Stimulated activated CD8-positive, alpha-beta memory T cell treated with anti-CD3 and anti-CD28 coated beads, Interleukin-12 subunit alpha, Interleukin-12 subunit beta, amount 100 ng/mL, for 24 hours (primary cell): ENCODE data around the gene ATF6B.
"Not testable (repeated sequence)": the region's sequence is repeated elsewhere in the genome, so short reads cannot be mapped to it uniquely, and the experiment has no call there.

Experiments
- DNase-seq: peaks from one replicate; pipeline ENCODE4 v3.0.0-alpha.2; 2020; ENCODE audit errors: extremely low read depth

ATF6B gene

DNA sequence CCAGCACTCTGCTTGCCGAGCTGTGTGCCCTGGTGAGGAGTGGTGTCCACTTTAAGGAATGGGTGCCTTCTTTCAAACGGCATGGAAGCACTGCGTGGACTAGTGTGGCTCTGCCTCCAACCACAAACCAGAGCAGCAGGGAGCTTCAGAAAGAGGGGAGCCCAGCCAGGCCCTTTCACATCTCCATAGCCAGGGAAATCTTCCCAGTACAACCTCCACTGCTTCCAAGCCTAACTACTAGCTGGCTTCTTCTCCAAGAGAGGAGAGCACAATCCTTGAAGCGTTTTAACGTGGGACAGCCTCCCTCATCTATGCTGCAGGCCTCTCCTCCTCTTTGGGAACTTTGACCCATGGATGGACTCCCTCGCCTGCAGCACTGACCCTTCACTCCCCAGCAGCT lies 45.6 kb downstream of the ATF6B start:
- no peak for DNase-seq

DNA sequence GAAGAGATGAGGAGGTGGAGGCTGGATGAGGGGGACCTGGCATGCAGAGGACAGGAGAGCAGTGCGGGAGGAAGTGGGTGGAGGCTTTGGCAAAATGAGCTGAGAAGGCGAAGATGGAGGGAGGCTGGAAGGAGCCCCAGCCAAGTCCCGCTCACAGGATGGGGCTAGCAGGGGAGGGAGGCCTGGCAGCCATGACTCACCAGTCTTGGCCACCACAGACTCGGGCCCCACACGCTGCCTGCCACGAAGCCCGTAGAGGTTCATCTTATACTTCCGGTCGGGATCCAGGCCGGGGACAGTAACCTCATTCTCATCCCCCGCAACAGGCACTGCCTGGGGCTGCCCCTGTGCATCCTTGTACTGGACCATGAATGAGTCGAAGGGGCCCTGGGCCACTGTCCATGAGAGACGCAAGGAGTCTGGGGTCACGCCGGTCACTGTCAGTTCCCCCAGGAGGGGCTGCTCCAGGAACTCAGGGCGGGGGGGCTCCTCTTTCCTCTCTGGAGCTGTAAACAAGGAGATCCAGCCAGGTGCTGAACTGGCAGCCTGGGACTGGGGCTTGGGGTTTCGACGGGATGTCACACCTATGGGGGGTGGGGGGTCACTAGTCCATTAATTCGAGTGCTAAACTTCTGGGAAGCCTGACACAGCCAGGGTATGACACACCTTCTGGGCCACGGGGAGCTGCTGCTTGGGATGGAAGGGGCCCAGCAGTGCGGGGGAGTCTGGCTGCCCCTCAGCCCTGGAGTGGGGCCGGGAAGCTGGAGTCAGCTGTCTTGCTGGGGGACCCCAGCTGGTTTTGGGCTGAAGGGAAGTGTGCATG lies 46.7 kb downstream of the ATF6B start:
- no peak for DNase-seq

DNA sequence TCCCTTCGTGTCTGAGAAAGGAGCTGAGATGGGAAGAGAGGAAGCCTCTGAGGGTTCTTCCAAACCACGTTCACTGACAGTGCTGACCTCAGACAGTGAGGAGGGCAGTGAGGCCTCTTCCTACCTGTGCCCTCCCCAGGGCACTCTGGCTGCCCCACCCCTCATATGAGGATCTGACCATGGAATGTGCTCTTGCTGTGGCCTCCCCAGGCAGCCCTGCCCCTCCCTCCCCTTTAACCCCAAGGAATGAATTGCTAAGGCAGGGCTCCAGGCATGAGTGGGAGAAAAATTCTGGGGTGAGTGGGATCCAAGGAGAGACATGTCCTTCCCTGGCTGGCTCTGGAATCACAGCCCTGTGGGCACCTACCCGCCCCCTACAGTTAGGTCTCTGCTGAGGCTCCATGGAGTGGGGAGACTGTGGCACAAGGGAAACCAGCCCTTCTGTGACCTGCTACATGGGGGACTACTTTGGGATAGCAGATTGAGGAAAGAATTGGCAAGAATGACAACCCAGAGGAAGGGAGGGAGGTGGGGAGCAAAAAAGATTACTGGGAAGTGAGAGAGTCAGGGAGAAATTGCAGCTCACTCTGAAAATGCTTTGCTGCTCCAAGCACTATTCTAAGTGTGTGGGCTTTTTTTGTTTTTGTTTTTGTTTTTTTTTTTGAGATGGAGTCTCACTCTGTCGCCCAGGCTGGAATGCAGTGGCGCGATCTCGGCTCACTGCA lies 48.3 kb downstream of the ATF6B start:
- no peak for DNase-seq

DNA sequence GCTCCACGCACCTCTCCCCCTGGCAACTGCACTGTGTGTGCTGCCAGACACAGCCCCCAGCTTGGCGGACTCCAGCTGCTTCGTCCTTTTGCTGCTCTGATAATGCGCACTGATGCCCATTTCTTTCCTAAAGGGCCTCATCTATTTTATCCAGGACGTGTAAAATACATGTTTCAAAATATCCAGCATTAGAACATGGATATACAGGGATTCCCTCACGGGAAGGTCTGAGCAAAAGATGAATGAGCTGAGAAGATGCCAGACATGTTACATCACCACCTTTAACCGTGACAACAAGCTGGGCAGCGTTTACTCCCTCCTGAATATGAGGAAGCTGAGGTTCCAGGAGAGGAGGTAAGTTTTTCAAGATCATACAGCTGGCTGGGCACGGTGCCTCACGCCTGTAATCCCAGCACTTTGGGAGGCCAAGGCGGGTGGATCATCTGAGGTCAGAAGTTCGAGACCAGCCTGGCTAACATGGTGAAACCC lies 51.7 kb downstream of the ATF6B start:
- DNase-seq: no peak

DNA sequence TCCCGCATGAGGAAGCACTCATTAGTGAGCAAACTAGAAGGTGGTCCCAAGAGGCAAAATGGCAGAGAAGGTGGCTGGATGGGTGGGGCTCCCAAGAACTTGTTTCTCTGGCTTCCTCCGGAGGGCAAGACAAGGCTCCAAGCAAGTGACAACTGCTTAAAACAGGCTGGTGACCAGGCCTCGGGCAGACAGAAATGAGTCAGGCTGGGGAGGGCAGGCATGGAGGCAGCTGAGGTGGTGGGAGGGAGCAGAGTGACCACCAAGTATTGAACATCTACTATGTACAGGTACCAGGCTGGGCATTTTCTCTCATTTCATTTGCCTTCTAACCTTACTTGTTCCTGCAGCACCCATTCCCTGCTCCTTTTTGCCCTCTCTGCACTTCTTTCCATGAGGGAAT lies 52.3 kb downstream of the ATF6B start:
- DNase-seq: no peak

DNA sequence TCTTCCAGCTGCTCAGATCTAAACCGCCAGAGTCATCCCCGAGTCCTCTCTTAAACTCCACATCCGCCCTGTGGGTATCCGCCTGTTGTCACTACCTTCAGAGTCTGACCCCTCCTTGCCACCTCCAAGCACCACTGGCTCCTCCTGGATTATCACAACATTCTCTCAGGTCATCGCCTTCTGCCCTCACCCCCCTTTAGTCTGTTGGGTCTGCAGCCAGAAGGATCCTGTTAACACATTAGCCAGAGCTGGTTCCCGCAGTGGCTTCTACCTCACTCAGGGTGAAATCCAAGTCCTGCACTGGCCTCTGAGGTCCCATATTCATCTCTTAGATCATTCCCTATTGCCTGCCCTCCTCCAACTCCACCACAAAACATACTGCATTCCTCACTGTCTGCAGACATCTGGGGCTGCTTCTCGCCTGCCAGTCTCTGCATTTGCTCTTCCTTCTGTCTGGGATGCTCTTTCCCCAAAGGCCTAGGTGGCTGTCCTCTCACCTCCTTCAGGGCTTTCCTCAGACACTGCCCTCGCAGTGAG lies 53.0 kb downstream of the ATF6B start:
- no peak for DNase-seq

DNA sequence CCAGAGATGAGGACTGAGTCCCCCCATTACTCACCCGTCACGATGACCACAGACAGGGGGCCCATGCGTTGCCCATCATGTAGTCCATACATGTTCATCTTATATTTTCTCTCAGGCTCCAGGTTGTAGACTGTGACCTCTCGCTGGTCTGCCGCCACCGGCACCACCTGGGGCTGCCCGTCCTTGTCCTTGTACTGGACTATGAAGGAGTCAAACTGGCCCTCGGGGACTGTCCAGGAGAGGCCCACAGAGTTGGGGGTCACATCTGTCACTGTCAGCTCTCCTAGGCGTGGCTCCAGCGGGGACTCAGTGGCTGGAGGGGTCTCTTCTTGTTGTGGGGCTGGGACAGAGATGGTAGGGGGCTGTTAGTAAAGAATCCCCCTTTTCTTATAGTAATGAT lies 54.4 kb downstream of the ATF6B start:
- DNase-seq: no peak

DNA sequence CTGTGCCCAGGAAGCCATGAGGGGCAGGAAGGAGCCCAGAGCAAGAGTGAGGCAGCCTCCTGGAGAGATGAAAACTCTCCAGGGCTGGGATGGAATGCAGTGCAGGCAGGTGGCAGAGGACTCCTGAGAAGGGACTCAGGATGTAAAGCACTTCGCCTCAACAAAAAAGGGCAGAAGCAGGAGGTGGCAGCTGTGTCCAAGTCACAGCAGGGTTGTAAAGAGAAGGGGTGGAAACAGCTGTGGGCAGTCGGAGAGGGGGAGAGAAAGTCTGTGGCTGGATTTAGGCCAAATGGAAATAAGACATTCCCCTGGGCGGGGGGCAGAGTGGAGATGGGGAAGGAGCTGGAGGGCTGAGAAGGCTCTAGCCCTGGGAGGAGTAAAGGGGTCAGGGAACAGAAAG lies 54.9 kb downstream of the ATF6B start:
- DNase-seq: no peak

DNA sequence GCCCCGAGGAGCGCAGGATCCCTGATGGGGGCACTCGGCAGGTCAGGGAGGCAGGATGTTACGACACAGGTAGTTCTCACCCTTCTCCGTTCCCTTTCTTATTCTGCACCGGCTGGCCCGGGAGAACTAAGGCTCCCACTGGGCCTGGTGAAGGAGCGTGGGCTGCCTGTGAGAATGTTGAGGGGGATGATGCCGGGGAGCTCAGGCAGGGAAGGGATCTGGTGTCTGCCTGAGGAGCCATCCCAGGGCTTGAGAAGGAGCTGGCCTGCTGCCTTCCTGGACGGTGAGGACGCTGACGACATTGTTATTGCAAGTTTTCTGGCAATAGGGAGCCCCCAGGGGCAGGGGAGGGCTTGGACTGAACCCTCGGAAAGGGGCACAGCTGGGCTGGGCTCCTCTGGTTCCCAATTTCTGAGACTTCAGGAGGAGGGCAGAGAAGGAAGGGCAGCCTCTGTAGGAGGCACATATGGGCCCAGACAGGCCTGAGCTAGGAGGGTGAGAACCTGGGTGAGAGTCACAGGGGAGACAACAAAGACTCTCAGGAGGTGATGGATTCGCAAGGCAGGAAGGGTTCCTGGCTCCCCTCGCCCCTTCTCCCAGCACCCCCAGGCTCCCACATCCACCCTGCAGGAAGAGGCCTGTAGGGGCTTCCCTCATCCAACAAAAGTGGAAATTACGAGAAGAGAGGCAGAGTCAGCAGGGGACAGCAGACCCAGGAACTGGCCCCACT lies 57.1 kb downstream of the ATF6B start:
- no peak for DNase-seq

DNA sequence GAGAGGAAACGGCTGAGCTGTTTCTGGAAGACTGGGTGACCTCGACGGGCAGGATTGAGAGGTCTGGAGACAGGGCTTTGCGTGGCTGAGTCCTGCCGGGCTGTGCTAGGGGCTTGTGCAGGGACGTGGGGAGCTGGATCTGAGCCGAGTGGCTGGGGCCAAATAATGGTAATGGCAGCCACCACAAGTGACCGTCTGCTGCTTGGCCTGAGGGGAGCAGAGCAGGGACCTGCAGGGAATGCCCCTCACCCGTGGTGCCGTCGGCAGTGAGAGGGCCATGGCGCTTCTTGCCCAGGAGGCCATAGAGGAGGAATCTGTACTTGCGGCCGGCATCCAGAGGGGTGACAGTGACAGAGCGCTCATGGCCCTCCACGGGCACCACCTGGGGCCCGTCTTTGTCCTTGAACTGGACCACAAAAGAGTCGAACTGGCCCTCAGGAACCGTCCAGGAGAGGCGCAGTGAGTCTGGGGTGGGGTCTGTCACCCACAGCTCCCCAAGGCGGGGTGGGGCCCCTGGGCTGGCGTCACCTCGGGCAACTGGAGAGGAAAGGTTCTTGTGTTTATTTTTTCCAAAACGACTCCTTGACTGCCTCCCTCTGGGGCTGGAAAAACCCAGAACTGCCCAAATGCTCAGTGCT lies 58.0 kb downstream of the ATF6B start:
- no peak for DNase-seq

DNA sequence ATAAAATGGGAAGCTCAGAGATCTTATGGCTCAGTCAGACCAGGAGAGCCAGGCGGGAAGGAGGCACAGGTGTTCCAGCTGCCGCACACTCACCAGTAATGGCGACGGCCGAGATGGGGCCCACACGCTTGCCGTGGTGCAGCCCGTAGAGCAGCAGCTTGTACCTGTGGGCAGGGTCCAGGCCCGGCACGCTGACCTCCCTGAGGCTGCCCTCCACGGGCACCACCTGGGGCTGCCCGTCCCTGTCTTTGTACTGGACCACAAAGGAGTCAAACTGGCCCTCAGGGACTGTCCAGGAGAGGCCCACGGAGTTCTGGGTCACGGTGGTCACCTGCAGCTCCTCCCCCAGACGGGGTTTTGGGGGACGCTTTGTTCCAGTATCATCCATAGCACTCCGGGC lies 58.6 kb downstream of the ATF6B start:
- no peak for DNase-seq

DNA sequence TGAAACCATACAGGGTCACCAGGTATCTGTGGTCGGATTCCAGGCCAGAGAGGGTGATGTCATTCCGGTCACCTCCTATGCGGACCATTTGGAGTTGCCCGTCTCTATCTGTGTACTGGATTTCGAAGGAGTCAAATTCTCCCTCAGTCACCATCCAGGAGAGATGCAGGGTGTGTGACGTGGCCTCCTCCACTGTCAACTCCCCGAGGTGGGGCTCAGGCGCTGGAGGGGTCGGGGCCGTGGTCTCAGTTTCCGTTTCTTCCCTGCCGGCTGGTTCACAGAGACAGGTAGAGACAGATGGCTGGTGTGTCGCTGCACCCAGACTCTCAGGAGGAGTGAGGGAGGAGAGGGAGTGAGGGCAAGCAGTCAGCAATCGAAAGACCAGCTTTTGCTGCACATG lies 59.2 kb downstream of the ATF6B start:
- DNase-seq: no peak

DNA sequence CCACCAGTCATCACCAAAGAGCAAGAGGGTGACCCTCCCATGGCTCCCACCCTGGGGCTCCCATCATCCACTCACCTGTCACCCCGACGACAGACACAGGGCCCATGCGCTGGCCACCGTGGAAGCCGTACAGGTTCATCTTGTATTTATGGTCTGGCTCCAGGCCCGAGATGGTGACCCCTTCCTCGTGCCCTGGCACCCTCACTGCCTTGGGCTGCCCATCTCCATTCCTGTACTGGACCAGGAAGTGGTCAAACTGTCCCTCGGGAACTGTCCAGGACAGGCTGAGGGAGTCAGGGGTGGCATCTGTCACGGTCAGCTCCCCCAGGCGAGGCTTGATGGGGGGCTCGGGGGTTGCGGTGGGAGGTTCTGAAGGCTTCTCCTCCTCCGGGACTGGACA lies 59.7 kb downstream of the ATF6B start:
- DNase-seq: not testable (repeated sequence)

DNA sequence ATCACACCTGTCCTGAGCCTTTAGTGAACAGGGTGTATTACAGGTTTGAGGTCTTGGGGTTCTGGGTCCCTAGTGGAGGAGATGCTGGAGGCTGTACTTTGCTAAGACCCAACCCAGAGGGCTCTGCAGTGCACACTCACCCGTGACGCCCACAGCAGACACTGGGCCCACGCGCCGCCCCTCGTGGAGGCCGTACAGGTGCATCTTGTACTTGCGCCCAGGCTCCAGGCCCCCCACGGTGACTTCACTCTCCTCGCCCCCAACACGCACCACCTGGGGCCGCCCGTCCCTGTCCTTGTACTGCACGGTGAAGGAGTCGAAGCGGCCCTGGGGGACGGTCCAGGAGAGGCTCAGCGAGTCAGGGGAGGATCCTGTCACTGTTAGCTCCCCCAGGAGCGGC lies 60.5 kb downstream of the ATF6B start:
- DNase-seq: not testable (repeated sequence)
